Natural killer cell treated with Interleukin-12 subunit alpha and Interleukin-12 subunit beta and Interleukin-15 and Interleukin-18, amount 100 ng/mL, for 72 hours (primary cell): ENCODE results near the gene CXCR5. TPM values are rescaled to one million over a fixed set of nuclear protein-coding genes. Genes with fewer than 3 reads are reported as not detected.

Source experiments
- ATAC-seq, 2 donors: fragments of 150-1000 bp; cut with Tn5 transposase in 1 of 2; sonication (Bioruptor Pico), chemical (Tn5 transposase) in 1 of 2; 2 replicates each; pipeline ENCODE4 v1.10.0; 2021
- DNase-seq: peaks from one replicate; pipeline ENCODE4 v3.0.0; 2022; ENCODE audit warnings: low spot score
- H3K27ac Mint-ChIP-seq, 2 donors: 1 replicate in 1 of 2; 2 replicates in 1 of 2; pipeline ENCODE4 v1.8.0; 2022; ENCODE audit warnings: mixed read lengths in 2 of 2, mild to moderate bottlenecking in 1 of 2, moderate library complexity in 1 of 2
- H3K27me3 Mint-ChIP-seq, 2 donors: 1 replicate in 1 of 2; 2 replicates in 1 of 2; pipeline ENCODE4 v1.8.0; 2022; ENCODE audit warnings: mixed read lengths in 2 of 2
- H3K36me3 Mint-ChIP-seq: one replicate; pipeline ENCODE4 v1.8.0; 2022; ENCODE audit warnings: mixed read lengths
- H3K4me1 Mint-ChIP-seq, 2 donors: 1 replicate in 1 of 2; 2 replicates in 1 of 2; pipeline ENCODE4 v1.8.0; 2022; ENCODE audit warnings: low read depth in 2 of 2, mixed read lengths in 2 of 2, mild to moderate bottlenecking in 1 of 2
- H3K4me3 Mint-ChIP-seq: one replicate; pipeline ENCODE4 v1.8.0; 2022; ENCODE audit warnings: mixed read lengths
- H3K9me3 Mint-ChIP-seq: 2 replicates; pipeline ENCODE4 v1.8.0; 2022; ENCODE audit warnings: mixed read lengths
- total RNA-seq, 2 donors: library from RNA; stranded (reverse); gene quantifications; one replicate each; pipeline ENCODE4 v1.2.3, GENCODE V29; 2022

CXCR5 gene
- total RNA-seq, 2 donors from 2014 or later, result 3.1 to 6.3 TPM

DNA sequence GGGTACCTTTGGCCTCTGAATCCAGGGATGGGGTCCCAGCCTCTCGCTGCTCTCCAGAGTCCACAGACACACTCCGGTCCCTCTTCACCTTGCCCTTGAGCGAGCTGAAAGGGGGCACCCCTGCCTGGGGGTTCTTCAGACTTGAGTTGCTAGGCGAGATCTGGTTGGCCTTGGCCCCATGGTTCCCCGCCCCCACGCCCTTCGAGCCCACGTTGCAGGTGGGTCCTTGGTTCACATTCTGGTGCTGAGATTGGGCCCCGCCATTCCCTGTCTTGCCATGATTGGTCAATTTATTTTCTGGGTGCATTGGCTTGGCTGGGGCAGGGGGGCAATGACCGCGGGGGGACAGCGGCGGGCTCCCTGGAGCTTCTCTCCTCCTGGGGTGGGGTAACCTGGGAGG lies 24.6 kb downstream of the CXCR5 start:
- ATAC-seq (no peak), DNase-seq (no peak)
- H3K27me3 Mint-ChIP-seq, result no peaks in the 10 kb centered on the region
- peaks cover 41 to 44% of the 10 kb centered on the region in 2 donors for H3K4me1 Mint-ChIP-seq
- H3K27ac Mint-ChIP-seq, result peak overlapping the region; percentile 73 to 91
- H3K4me3 Mint-ChIP-seq, result no peak overlapping the region
- no peaks in the 10 kb centered on the region for H3K36me3 Mint-ChIP-seq
- H3K9me3 Mint-ChIP-seq, result no peaks in the 10 kb centered on the region

DNA sequence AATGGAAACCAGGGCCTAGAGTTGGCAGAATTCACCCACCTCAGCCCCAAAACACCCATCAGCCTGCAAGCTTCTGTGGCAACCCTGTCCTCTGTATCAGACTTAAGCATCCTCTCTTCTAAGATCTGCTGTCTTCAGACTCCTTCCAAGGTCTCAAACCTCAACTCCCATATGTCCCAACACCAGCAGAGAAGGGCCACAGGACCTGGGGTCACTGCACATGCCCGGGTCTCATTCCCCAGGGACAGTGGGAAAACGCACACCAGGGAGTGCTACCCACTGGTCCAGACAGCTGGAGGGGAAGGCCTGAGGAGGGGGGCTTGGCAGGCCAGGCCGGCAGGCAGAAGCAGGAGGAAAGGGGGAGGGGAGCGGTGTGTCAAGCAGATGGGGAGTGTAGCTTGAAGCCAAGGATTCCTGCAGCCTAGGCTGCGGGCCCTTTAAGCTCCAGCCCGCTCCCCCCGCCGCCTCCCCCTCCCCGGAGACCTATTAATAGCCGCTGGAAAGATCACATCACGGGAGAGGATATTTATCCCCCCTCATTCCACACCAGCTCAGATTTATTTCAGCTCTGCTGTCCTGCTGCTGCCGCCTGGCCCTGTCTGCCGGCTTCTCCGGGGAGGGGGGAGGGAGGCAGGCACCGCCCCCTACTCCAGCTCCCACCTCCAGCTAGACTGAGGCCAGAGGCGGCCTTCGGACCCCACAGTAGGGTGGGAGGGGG lies 25.4 kb downstream of the CXCR5 start:
- H3K4me1 Mint-ChIP-seq, result peaks cover 42 to 45% of the 10 kb centered on the region in 2 donors
- H3K27ac Mint-ChIP-seq, result peak overlapping the region; percentile 73 to 91
- DNase-seq (no peak), ATAC-seq (no peak)
- no peaks in the 10 kb centered on the region for H3K9me3 Mint-ChIP-seq
- H3K4me3 Mint-ChIP-seq, result no peak overlapping the region
- H3K36me3 Mint-ChIP-seq, result no peaks in the 10 kb centered on the region
- no peaks in the 10 kb centered on the region for H3K27me3 Mint-ChIP-seq

DNA sequence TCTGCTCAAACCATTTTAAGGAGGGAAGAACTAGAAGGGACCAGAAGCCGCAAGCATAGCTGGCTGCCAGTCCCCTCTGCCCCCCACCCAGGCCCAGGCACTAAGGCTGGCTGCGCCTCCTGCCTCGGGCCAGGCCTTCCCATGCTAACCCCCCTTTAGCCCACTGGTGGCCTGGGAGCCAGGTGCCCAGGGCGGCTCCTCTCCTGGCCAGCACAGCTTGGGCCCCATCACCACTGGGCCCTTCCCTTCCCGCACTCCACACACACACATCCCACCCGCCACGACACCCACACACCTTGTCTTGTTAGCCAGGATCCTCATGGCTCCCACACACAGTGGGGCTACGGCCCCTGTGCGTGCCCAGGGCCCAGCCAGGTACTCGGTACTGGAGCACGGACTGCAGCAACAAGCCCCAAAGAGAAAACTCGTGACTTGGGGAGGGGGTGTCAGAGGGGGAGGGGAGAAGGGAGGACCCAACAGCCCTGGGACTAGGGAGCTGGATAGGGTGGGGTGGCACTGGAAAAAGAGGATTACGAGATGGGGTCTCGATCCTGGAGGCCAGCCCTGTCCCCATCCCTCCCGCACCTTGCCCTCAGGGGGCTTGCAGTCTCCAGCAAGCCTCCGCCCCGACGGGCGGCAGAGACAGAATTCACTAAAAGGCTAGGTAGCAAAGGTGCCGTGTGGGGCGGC lies 26.1 kb downstream of the CXCR5 start:
- DNase-seq (no peak), ATAC-seq (no peak)
- H3K36me3 Mint-ChIP-seq, result no peaks in the 10 kb centered on the region
- peaks cover 49 to 51% of the 10 kb centered on the region in 2 donors for H3K4me1 Mint-ChIP-seq
- no peaks in the 10 kb centered on the region for H3K9me3 Mint-ChIP-seq
- H3K27me3 Mint-ChIP-seq, result no peaks in the 10 kb centered on the region
- no peak overlapping the region for H3K4me3 Mint-ChIP-seq
- H3K27ac Mint-ChIP-seq, result no peak overlapping the region

DNA sequence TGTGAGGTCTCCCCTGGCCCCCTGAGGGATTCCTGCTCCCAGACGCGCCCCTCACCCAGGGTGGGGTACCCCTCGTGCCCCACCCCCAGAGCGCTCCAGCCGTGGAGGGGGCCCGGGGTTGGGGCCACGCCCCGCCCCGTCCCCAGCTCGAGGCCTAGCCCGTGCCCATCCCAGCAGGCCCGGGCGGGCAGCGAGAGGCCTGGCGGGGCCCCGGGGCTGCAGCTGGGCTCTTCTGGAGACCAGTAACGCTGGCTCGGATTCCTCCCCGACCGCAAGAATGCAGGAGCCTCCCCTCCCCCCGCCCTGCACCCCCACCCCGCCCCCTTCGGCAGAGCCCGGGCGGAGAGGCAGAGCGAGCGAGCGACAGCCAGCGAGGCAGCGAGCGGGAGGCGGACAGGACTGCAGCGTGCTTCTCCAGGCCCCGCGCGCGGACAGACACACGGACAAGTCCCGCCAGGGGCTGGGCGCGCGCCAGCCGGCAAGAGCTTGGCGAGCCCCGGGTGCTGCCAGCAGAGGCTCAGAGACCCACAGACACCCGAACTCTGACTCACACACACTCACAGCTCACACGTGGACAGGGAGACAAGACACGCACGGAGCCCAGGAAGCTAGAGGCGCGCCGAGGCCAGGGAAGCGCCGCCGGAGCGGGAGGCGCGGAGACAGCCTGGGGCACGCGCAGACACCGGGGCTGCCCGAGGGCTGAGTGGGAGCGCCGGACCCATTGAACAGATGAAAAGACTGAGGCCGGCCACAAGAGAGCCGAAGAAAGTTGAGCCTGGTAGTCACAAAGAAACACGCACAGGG lies 26.8 kb downstream of the CXCR5 start:
- no peaks in the 10 kb centered on the region for H3K9me3 Mint-ChIP-seq
- no peaks in the 10 kb centered on the region for H3K27me3 Mint-ChIP-seq
- DNase-seq (peak; percentile 72), ATAC-seq (peak; percentile 18 to 66)
- peak overlapping the region; percentile 97 to 99 for H3K27ac Mint-ChIP-seq
- peaks cover 57 to 59% of the 10 kb centered on the region in 2 donors for H3K4me1 Mint-ChIP-seq
- peak overlapping the region; percentile 82 for H3K4me3 Mint-ChIP-seq
- no peaks in the 10 kb centered on the region for H3K36me3 Mint-ChIP-seq

DNA sequence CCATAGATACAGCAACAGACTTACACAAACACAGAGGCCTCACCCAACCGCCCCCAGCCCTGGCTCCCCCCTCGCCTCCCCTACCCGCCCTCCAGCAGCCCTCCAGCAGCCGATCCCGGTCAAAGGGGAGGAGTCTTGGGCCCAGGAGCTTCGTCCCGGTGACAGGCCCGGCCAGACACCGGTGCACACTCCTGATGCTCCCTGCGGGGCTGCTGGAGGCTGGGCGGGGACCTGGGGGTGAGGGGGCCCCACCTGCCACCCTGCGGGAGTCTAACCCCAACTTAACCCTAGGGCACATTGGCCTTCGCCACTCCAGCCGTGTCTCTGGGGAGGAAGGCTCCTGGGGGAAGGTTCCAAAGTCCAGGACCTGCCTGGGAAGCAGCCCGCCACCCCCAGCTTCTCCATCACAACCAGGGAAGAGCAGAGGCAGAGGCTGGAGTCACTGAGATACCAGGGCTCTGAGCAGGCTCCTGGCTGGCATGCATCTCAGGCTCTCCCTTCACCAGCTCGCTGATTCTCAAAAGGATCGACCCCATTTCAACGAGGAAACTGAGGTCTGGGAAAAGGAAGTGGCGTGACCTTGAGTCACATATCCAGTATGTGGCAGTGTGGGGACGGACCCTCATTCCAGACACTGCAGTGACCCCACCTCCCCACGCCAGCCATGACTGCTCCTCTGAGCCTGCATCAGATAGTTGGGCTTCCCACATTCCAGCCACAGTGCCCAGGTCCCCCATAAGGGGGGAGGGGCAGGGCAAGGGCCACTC lies 27.6 kb downstream of the CXCR5 start:
- H3K4me3 Mint-ChIP-seq, result peak overlapping the region; percentile 82
- DNase-seq, result peak; percentile 51
- no peaks in the 10 kb centered on the region for H3K9me3 Mint-ChIP-seq
- H3K27ac Mint-ChIP-seq, result peak overlapping the region; percentile 97 to 99
- peak in 1 of 2 donors; percentile 1 for ATAC-seq
- peaks cover 63 to 65% of the 10 kb centered on the region in 2 donors for H3K4me1 Mint-ChIP-seq
- H3K36me3 Mint-ChIP-seq, result no peaks in the 10 kb centered on the region
- H3K27me3 Mint-ChIP-seq, result no peaks in the 10 kb centered on the region

DNA sequence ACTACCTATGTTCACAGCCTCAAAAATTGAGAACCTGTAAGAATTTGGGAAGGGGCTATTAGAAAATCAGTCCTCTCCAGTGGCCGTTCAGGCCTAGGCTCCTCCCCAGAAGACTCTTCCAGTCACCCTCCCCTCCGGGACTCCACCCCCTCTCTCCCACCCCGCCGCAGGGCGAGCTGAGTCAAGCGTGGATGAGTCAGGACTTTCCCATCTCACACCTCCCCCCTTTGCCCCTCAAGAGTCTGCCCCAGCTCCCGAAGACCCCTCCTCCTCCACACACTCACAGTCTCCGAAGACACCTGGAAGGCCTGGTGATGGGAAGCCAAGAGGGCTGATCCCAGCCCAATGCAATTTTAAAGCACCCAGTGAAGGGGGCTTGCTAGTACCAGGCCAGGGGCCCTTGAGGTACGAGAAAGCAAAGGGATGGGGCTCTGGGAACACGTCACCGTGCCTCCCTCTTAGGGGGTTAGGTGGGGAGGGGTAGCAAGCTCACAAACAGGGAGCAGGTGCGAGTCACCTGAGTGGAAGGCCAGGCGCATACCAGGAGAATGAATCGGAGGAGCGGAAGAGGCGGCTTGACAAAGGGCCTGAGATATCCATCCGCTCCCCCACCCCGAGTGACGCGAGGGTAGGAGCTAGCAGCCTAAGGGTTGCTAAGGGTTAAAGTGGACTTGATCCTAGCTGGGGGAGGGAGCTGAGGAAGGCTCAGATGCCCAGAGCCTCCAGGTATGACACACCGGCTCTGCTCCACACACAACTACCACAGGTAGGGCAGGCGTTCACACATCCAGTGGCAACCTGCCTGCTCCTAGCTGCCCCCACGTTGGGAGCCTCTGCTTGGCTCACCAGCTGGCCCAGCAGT lies 28.4 kb downstream of the CXCR5 start:
- peak overlapping the region; percentile 79 for H3K4me3 Mint-ChIP-seq
- H3K27ac Mint-ChIP-seq, result peak overlapping the region; percentile 97 to 99
- H3K27me3 Mint-ChIP-seq, result no peaks in the 10 kb centered on the region
- no peaks in the 10 kb centered on the region for H3K36me3 Mint-ChIP-seq
- H3K4me1 Mint-ChIP-seq, result peaks cover 65 to 66% of the 10 kb centered on the region in 2 donors
- peak; percentile 74 to 79 for ATAC-seq
- DNase-seq, result peak; percentile 90
- no peaks in the 10 kb centered on the region for H3K9me3 Mint-ChIP-seq

DNA sequence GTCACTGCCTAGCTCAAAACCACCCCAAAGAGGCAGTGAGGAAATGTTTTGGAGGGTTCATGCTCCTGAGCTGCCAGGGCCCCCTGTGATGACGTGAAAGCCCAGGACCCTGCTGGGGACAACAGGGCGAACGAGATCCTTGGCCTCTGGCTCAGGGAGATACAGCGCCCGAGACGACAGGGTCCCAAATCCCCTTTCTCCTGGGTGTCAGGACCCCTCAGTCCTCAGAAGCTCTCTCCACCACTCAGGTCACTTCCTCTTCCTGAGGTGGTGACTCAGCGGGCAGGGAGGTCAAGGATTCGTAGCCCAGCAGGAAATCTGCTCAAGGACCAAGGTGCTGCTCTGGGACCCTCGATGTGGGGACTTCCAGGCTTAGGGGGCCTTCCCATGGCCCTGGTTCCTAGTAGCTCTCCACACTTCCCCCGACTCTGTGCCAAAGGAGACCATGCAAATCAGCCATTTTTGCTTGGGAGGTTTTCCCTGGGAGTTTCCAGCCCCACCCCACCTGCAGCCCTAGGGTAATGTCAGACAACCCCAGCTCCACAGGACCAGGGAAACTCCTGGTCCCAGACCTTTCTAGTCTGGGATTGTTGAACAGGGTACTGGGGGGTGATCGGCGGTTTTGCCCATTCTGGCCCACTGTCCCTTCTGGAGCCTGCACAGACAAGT lies 29.2 kb downstream of the CXCR5 start:
- Mint-ChIP-seq H3K36me3 (no peaks in the 10 kb centered on the region), H3K4me3 (peak overlapping the region; percentile 79), H3K4me1 (peaks cover 65 to 69% of the 10 kb centered on the region in 2 donors), H3K27ac (peak overlapping the region; percentile 97 to 99), H3K9me3 (no peaks in the 10 kb centered on the region), H3K27me3 (no peaks in the 10 kb centered on the region)
- ATAC-seq (peak in 1 of 2 donors; percentile 41), DNase-seq (peak; percentile 80)

DNA sequence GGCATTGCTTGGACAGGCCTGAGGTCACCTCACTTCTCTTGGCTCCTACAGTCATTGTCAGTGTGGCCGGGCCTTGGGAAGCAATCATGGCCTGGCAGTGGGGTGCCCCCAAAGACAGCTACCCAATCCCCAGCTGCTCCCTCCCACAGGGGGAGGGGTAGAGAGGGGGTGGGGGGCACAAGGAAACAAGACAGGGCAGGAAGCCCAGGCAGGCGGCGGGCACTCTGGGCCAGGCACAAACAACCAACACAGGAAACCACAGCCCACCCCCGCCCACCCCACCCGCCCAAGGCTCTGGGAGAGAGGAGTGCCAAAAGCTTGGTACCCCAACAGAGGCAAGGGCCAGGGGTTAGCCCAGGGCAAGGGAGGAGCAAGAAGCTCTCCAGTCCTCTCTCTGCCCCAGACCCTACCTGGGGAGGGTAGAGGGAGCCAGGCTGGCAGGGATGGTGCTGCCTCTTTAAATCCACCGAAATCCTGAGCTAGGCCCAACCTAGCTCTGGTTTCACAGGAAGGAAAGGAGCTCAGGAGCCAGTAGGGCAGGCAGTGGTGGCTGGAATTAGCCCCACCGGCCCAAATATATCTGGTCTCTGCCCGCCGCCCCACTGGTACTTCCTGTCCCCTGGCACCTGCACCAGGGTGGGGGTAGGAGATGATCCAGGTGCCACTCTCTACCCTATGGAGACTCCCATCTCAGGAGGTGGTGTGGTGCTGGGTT lies 29.9 kb downstream of the CXCR5 start:
- ATAC-seq (peak in 1 of 2 donors; percentile 4), DNase-seq (peak; percentile 64)
- Mint-ChIP-seq H3K27me3 (no peaks in the 10 kb centered on the region), H3K9me3 (no peaks in the 10 kb centered on the region), H3K4me3 (peak overlapping the region; percentile 74), H3K27ac (peak overlapping the region; percentile 97 to 99), H3K4me1 (peaks cover 66 to 76% of the 10 kb centered on the region in 2 donors), H3K36me3 (no peaks in the 10 kb centered on the region)

DNA sequence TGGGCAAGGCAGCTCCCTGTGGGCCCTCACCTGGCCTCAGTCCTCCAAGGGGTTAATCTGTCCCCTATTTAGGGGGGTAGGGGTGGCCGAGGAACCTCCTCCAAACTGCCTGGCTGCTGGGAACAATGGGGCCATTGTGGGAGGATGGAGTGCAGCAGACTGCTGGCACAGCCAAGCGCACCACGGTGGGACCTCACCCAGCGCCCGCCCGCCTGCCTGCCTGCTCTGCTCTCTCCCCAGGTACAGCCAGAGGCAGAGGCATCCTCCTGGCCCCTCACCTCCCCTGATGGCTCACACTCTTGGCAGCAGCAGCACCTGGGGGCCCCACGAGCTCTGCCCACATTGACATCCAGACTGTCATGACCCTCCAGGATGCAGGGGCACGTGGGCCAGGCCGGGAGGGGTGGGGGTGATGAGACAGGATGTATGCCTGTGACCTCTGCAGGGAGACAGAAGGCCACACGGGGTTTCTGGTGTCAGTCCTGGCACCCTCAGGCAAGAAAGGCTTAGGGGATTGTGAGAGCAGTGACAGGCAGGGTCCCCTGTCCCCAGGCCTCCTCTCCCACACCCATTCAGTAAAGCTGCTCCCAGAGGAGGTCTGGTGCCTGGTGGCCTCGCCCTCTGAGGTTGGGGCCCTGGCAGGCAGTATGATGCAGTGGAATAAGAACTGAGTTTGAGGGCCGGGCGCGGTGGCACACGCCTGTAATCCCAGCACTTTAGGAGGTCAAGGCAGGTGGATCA lies 30.7 kb downstream of the CXCR5 start:
- peak overlapping the region; percentile 97 to 99 for H3K27ac Mint-ChIP-seq
- peak in 1 of 2 donors; percentile 70 for ATAC-seq

DNA sequence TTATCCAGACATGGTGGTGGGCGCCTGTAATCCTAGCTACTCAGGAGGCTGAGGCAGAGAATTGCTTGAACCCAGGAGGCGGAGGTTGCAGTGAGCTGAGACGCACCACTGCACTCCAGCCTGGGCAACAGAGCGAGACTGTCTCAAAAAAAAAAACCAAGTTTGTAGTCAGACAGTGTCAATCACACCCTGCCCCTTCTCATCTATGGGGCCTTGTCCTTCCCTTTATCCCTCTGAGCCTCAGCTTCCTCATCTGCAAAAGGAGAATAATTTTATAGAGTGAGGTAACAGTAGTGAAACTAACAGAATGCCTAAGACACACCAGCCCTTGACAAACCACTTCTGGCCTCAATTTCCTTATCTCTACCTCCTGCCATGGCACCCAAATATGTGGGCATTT lies 31.3 kb downstream of the CXCR5 start:
- peak overlapping the region; percentile 74 for H3K4me3 Mint-ChIP-seq
- H3K27me3 Mint-ChIP-seq, result no peaks in the 10 kb centered on the region
- H3K4me1 Mint-ChIP-seq, result peaks cover 72 to 79% of the 10 kb centered on the region in 2 donors
- DNase-seq, result no peak
- no peaks in the 10 kb centered on the region for H3K9me3 Mint-ChIP-seq
- H3K27ac Mint-ChIP-seq, result peak overlapping the region; percentile 97 to 99
- no peaks in the 10 kb centered on the region for H3K36me3 Mint-ChIP-seq
- no peak for ATAC-seq

More for the DNA sequence above, 30.7 kb downstream of the CXCR5 start:
- no peaks in the 10 kb centered on the region for H3K27me3 Mint-ChIP-seq
- peak overlapping the region; percentile 74 for H3K4me3 Mint-ChIP-seq
- H3K4me1 Mint-ChIP-seq, result peaks cover 65 to 73% of the 10 kb centered on the region in 2 donors
- H3K9me3 Mint-ChIP-seq, result no peaks in the 10 kb centered on the region
- no peaks in the 10 kb centered on the region for H3K36me3 Mint-ChIP-seq
- DNase-seq, result peak; percentile 78

DNA sequence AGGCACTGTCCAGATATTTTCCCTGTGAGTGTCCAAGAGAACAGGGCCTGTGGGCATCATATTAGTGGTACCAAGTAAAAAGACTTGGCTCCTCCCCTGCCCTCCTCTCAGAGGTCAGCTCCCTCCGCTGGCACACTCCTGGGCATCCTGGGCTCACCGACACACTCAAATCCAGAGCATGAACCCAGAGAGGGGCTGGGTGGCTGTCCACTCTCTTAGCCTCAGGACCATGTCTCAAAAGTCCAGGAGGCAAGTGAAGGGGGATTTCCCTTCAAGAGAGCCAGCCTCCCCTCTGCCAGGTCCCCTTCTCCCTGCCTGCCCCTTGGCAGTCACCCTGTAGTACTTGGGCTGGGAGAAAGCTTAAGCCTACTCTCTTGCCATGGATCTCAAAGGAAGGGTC lies 31.7 kb downstream of the CXCR5 start:
- Mint-ChIP-seq H3K9me3 (no peaks in the 10 kb centered on the region), H3K27me3 (no peaks in the 10 kb centered on the region), H3K36me3 (no peaks in the 10 kb centered on the region), H3K4me1 (peaks cover 76 to 83% of the 10 kb centered on the region in 2 donors), H3K27ac (peak overlapping the region; percentile 97 to 99), H3K4me3 (peak overlapping the region; percentile 74)
- ATAC-seq (no peak), DNase-seq (no peak)
